K562 (cell line): ENCODE measurements around the gene PRCD. TPM values are rescaled to one million over a fixed set of nuclear protein-coding genes. Genes with fewer than 3 reads are reported as not detected.
A peak's percentile ranks its signal among the peaks of the same experiment; 100 is the strongest.

Source experiments
- ARID3A ChIP-seq: IDR thresholded peaks from 2 replicates; pipeline ENCODE4 v1.6.1; 2012; ENCODE audit warnings: low read depth, low read length, improper control_type of control experiment, borderline replicate concordance
- CBFA2T3 ChIP-seq: fragments of 450-650 bp; IDR thresholded peaks from 2 replicates; pipeline ENCODE4 v1.6.1; 2017
- CC2D1A ChIP-seq: fragments of 450-650 bp; IDR thresholded peaks from 2 replicates; pipeline ENCODE4 v1.6.1; 2017; ENCODE audit warnings: mild to moderate bottlenecking
- DMBX1 ChIP-seq: fragments of 250-450 bp; sonication (Bioruptor Pico); IDR thresholded peaks from 2 replicates; pipeline ENCODE4 v1.8.0; 2022; ENCODE audit warnings: inconsistent platforms, mild to moderate bottlenecking, moderate library complexity, borderline replicate concordance
- ESRRA ChIP-seq: fragments of 450-650 bp; IDR thresholded peaks from 2 replicates; pipeline ENCODE4 v1.6.1; 2014; ENCODE audit warnings: low read depth, mild to moderate bottlenecking, moderate library complexity, borderline replicate concordance
- EWSR1 ChIP-seq: fragments of 450-650 bp; IDR thresholded peaks from 2 replicates; pipeline ENCODE4 v1.6.1; 2018; ENCODE audit warnings: borderline replicate concordance, mild to moderate bottlenecking, low read depth, moderate library complexity; ENCODE audit not compliant: partially characterized antibody
- HMG20A ChIP-seq: fragments of 450-650 bp; formaldehyde crosslinking; conservative IDR thresholded peaks from 2 replicates; pipeline ENCODE4 v1.4.0; 2020; ENCODE audit warnings: mild to moderate bottlenecking, mixed read lengths
- HMG20B ChIP-seq: fragments of 250-450 bp; sonication (Bioruptor Pico); IDR thresholded peaks from 2 replicates; pipeline ENCODE4 v1.5.0; 2021; ENCODE audit warnings: mild to moderate bottlenecking
- HNRNPL ChIP-seq: fragments of 200-400 bp; formaldehyde crosslinking; IDR thresholded peaks from 2 replicates; pipeline ENCODE4 v1.6.1; 2017; ENCODE audit warnings: low read depth, mild to moderate bottlenecking, low read length
- JUNB ChIP-seq: fragments of 450-650 bp; formaldehyde crosslinking; conservative IDR thresholded peaks from 2 replicates; pipeline ENCODE4 v1.4.0; 2020; ENCODE audit warnings: mild to moderate bottlenecking
- KDM4B ChIP-seq, 2 experiments: fragments of 450-650 bp in 1 of 2; sonication (generic) in 1 of 2; IDR thresholded peaks; 2 replicates each; pipeline ENCODE4 v1.6.1; 2016 to 2017; ENCODE audit warnings: borderline replicate concordance in 2 of 2, antibody characterized with exemption in 1 of 2, low read depth in 1 of 2, mild to moderate bottlenecking in 1 of 2
- KLF13 ChIP-seq: fragments of 450-650 bp; IDR thresholded peaks from 2 replicates; pipeline ENCODE4 v1.6.1; 2016; ENCODE audit warnings: missing genetic modification characterization, low read depth, mild to moderate bottlenecking, missing compliant biosample characterization, moderate library complexity, borderline replicate concordance
- MAFF ChIP-seq: IDR thresholded peaks from 2 replicates; pipeline ENCODE4 v1.6.1; 2012; ENCODE audit warnings: low read length, improper control_type of control experiment
- MTA1 ChIP-seq: fragments of 450-650 bp; IDR thresholded peaks from 2 replicates; pipeline ENCODE4 v1.6.1; 2017; ENCODE audit warnings: borderline replicate concordance
- PPARD ChIP-seq: fragments of 250-450 bp; sonication (Bioruptor Pico); IDR thresholded peaks from 2 replicates; pipeline ENCODE4 v1.8.0; 2022; ENCODE audit warnings: inconsistent platforms, mild to moderate bottlenecking, moderate library complexity
- RAD21 ChIP-seq, 2 experiments: fragments of 250-450 bp in 1 of 2; fragments of 450-650 bp in 1 of 2; sonication (Bioruptor Pico) in 1 of 2; formaldehyde crosslinking in 1 of 2; IDR thresholded peaks in 1 of 2; conservative IDR thresholded peaks in 1 of 2; 2 replicates each; pipeline versions ENCODE4 v1.4.0 to v1.8.0; 2020 to 2022; ENCODE audit warnings: mild to moderate bottlenecking in 2 of 2, moderate library complexity in 1 of 2
- RBM15 ChIP-seq: fragments of 200-400 bp; formaldehyde crosslinking; IDR thresholded peaks from 2 replicates; pipeline ENCODE4 v1.6.1; 2018; ENCODE audit warnings: mild to moderate bottlenecking, low read length, moderate library complexity; ENCODE audit not compliant: insufficient read depth
- TEAD1 ChIP-seq, 2 experiments: fragments of 450-650 bp in 1 of 2; sonication (generic) in 1 of 2; formaldehyde crosslinking; IDR thresholded peaks; 2 replicates each; pipeline versions ENCODE4 v1.4.0 to v1.8.0; 2020 to 2022; ENCODE audit warnings: mild to moderate bottlenecking in 2 of 2, missing genetic modification reagents in 1 of 2
- ZBTB17 ChIP-seq: fragments of 450-650 bp; formaldehyde crosslinking; IDR thresholded peaks from 2 replicates; pipeline ENCODE4 v1.4.0; 2020; ENCODE audit warnings: mild to moderate bottlenecking
- ZBTB49 ChIP-seq: sonication (generic); formaldehyde crosslinking; IDR thresholded peaks from 2 replicates; pipeline ENCODE4 v1.8.0; 2022; ENCODE audit warnings: missing genetic modification reagents, mild to moderate bottlenecking, borderline replicate concordance
- ZNF232 ChIP-seq: sonication (generic); formaldehyde crosslinking; IDR thresholded peaks from 2 replicates; pipeline ENCODE4 v1.8.0; 2022; ENCODE audit warnings: mild to moderate bottlenecking, missing genetic modification reagents
- ZNF431 ChIP-seq: sonication (generic); formaldehyde crosslinking; IDR thresholded peaks from 2 replicates; pipeline ENCODE4 v1.8.0; 2022; ENCODE audit warnings: mild to moderate bottlenecking, missing genetic modification reagents
- ZNF512 ChIP-seq: IDR thresholded peaks from 2 replicates; pipeline ENCODE4 v1.6.1; 2016; ENCODE audit warnings: missing genetic modification characterization, missing compliant biosample characterization
- polyA plus RNA-seq, 8 experiments: library from polyadenylated mRNA; depleted of rRNA in 4 of 8; stranded (reverse) in 5 of 8; unstranded in 3 of 8; fragments of >200 nt; fragmentation: Nextera tagmentation in 2 of 8; fragmentation: Illumina TruSeq in 1 of 8; extraction: Ambion mirVana in 2 of 8; extraction: Trizol in 1 of 8; gene quantifications; 2 replicates each; pipeline versions ENCODE4 v1.2.1 to v1.2.3, GENCODE V29; 2011 to 2014; ENCODE audit warnings: inconsistent platforms in 1 of 8, missing spikeins in 1 of 8
- total RNA-seq, 7 experiments: library from RNA; depleted of rRNA in 6 of 7; stranded (reverse); fragments of >200 nt in 6 of 7; fragmentation: Illumina TruSeq in 2 of 7; extraction: Trizol in 2 of 7; gene quantifications; 2 replicates each; pipeline versions ENCODE4 v1.2.1 to v1.2.3, GENCODE V29; 2011 to 2021; ENCODE audit warnings: low replicate concordance in 1 of 7

PRCD gene
- total and polyA plus RNA-seq, 9 of the 15 experiments (the other 6 are each of a cell fraction or from before 2014, with no cell fraction given) = 0.20 to 0.25 (median 0.21) TPM; not detected in 6

GRCh38 chr17:76547642-76548202 is 7.9 kb downstream of the PRCD start (continued):
- no peak for TF ChIP-seq ZNF512 (tag)
- no peak for TF ChIP-seq KDM4B (IDR thresholded peaks at IDR 0.05; ENCODE audit: borderline replicate concordance in 2 of 2, low read depth in 1 of 2)
- no peak for TF ChIP-seq ESRRA
- TF ChIP-seq RAD21 (CRISPR knock-in tag; conservative IDR thresholded peaks at IDR 0.05 in 1 of 2, IDR thresholded peaks at IDR 0.05 in 1 of 2) = no peak
- no peak for TF ChIP-seq ZBTB49 (CRISPR knock-in tag)
- TF ChIP-seq ZNF232 = no peak
- no peak for TF ChIP-seq JUNB (CRISPR knock-in tag)
- TF ChIP-seq HMG20A (CRISPR knock-in tag) = no peak
- no peak for TF ChIP-seq PPARD
- TF ChIP-seq CBFA2T3 = no peak
- no peak for TF ChIP-seq ZBTB17 (CRISPR knock-in tag)
- TF ChIP-seq TEAD1 (CRISPR knock-in tag; IDR thresholded peaks at IDR 0.05) = no peak
- TF ChIP-seq ZNF431 (CRISPR knock-in tag) = no peak
- TF ChIP-seq KLF13 (tag) = no peak
- no peak for TF ChIP-seq RBM15
- TF ChIP-seq MTA1 = no peak
- TF ChIP-seq ARID3A = no peak
- TF ChIP-seq HMG20B = no peak
- TF ChIP-seq HNRNPL = no peak
- no peak for TF ChIP-seq EWSR1
- no peak for TF ChIP-seq DMBX1 (CRISPR knock-in tag)
- no peak for TF ChIP-seq MAFF
- TF ChIP-seq CC2D1A = 0 out of 2 replicates have a peak, but pooled peaks have one; percentile 12
